HCT116 (cell line): ENCODE measurements around the gene FARP1. TPM values are rescaled to one million over a fixed set of nuclear protein-coding genes. Genes with fewer than 3 reads are reported as not detected.

Source experiments
- ATAC-seq: fragments of 200-7000 bp; cut with Tn5 transposase; 2 replicates; pipeline ENCODE4 v1.9.1; 2020; ENCODE audit warnings: mild to moderate bottlenecking, moderate library complexity
- BruUV-seq: library from RNA; stranded (reverse); fragments of 400-500 nt; replicated peaks from 2 replicates; lab custom pipeline; 2021; lab: Mats Ljungman, UMichigan
- CTCF ChIA-PET: fragments of 300-600 bp; sonication (Branson Sonifier 250); formaldehyde crosslinking; loops from one replicate; lab custom pipeline; 2021; ENCODE audit warnings: antibody characterized with exemption; lab: Charles Lee
- POLR2A ChIA-PET: fragments of 300-600, 350-600 bp; sonication (Branson Sonifier 250); formaldehyde crosslinking; loops from one replicate; lab custom pipeline; 2021; ENCODE audit warnings: antibody characterized with exemption; lab: Charles Lee
- RAD21 ChIA-PET, 2 experiments: fragments of 300-600 bp; sonication (Branson Sonifier 250); formaldehyde crosslinking; loops; one replicate each; lab custom pipeline; 2023; ENCODE audit warnings: low total read pairs in 2 of 2; ENCODE audit not compliant: uncharacterized antibody in 2 of 2, unreplicated experiment in 2 of 2, low non-redundant PET in 1 of 2; lab: Charles Lee
- DNase-seq: peaks from one replicate; pipeline ENCODE4 v3.0.0-alpha.2; 2010; ENCODE audit warnings: low read depth, low spot score
- H2AFZ ChIP-seq: fragments of 200-600 bp; shearing (Covaris generic), sonication (generic); 2 replicates; pipeline ENCODE4 v1.6.1; 2017; ENCODE audit warnings: low read depth, mixed run types, mixed read lengths, antibody characterized with exemption, low read length; ENCODE audit not compliant: poor library complexity, severe bottlenecking
- H3K27ac ChIP-seq: 2 replicates; pipeline ENCODE4 v1.5.1; 2012; ENCODE audit warnings: low read depth, low read length
- H3K27me3 ChIP-seq: fragments of 200-600 bp; sonication (generic); 2 replicates; pipeline ENCODE4 v1.6.1; 2016; ENCODE audit warnings: mixed run types, low read length, mixed read lengths; ENCODE audit not compliant: insufficient read depth
- H3K36me3 ChIP-seq, 2 experiments: fragments of 200-500 bp in 1 of 2; fragments of 200-600 bp in 1 of 2; sonication (Bioruptor generic) in 1 of 2; sonication (generic) in 1 of 2; 2 replicates each; pipeline versions ENCODE4 v1.5.1 to v1.6.1; 2014 to 2016; ENCODE audit warnings: low read length in 2 of 2, inconsistent platforms in 1 of 2, mixed read lengths in 1 of 2, mixed run types in 1 of 2; ENCODE audit not compliant: insufficient read depth in 2 of 2, control insufficient read depth in 1 of 2
- H3K4me1 ChIP-seq, 2 experiments: fragments of 200-600 bp in 1 of 2; sonication (generic) in 1 of 2; 2 replicates each; pipeline versions ENCODE4 v1.5.1 to v1.6.1; 2012 to 2017; ENCODE audit warnings: low read length in 2 of 2, inconsistent platforms in 1 of 2, mild to moderate bottlenecking in 1 of 2, mixed read lengths in 1 of 2, mixed run types in 1 of 2, moderate library complexity in 1 of 2; ENCODE audit not compliant: insufficient read depth in 2 of 2, control insufficient read depth in 1 of 2
- H3K4me2 ChIP-seq: fragments of 200-600 bp; sonication (generic); 2 replicates; pipeline ENCODE4 v1.6.1; 2017; ENCODE audit warnings: mixed run types, low read length, mixed read lengths
- H3K4me3 ChIP-seq, 2 experiments: fragments of 200-600 bp in 1 of 2; sonication (generic) in 1 of 2; replicated peaks in 1 of 2; 2 replicates each; pipeline ENCODE4 v1.5.1; 2011 to 2016; ENCODE audit warnings: low read length in 2 of 2, control low read depth in 1 of 2, low read depth in 1 of 2, mild to moderate bottlenecking in 1 of 2, mixed read lengths in 1 of 2, mixed run types in 1 of 2
- H3K79me2 ChIP-seq: fragments of 200-600 bp; sonication (generic); 2 replicates; pipeline ENCODE4 v1.6.1; 2017; ENCODE audit warnings: mild to moderate bottlenecking, mixed run types, low read length, moderate library complexity, mixed read lengths; ENCODE audit not compliant: insufficient read depth
- H3K9ac ChIP-seq: fragments of 200-600 bp; sonication (generic); 2 replicates; pipeline ENCODE4 v1.6.1; 2016; ENCODE audit warnings: low read length, mixed read lengths
- H3K9me2 ChIP-seq: fragments of 200-600 bp; sonication (generic), shearing (Covaris generic); 2 replicates; pipeline ENCODE4 v1.6.1; 2017; ENCODE audit warnings: mixed run types, mild to moderate bottlenecking, moderate library complexity; ENCODE audit not compliant: insufficient read depth
- H3K9me3 ChIP-seq, 2 experiments: fragments of 200-500 bp in 1 of 2; fragments of 200-600 bp in 1 of 2; sonication (Bioruptor generic) in 1 of 2; sonication (generic) in 1 of 2; 2 replicates each; pipeline ENCODE4 v1.6.1; 2014 to 2017; ENCODE audit warnings: low read length in 2 of 2, mixed read lengths in 2 of 2, inconsistent platforms in 1 of 2, low read depth in 1 of 2, mild to moderate bottlenecking in 1 of 2, mixed run types in 1 of 2, moderate library complexity in 1 of 2; ENCODE audit not compliant: control insufficient read depth in 1 of 2, insufficient read depth in 1 of 2
- H4K20me1 ChIP-seq: fragments of 200-600 bp; sonication (generic), shearing (Covaris generic); 2 replicates; pipeline ENCODE4 v1.6.1; 2017; ENCODE audit warnings: mixed run types, mild to moderate bottlenecking, moderate library complexity; ENCODE audit not compliant: insufficient read depth
- CBX3 ChIP-seq: IDR thresholded peaks from 2 replicates; pipeline ENCODE4 v1.6.1; 2012; ENCODE audit warnings: low read depth
- CEBPB ChIP-seq: IDR thresholded peaks from 2 replicates; pipeline ENCODE4 v1.6.1; 2012; ENCODE audit warnings: low read depth
- EGR1 ChIP-seq: IDR thresholded peaks from 2 replicates; pipeline ENCODE4 v1.6.1; 2012; ENCODE audit warnings: low read depth
- ELF1 ChIP-seq: IDR thresholded peaks from 2 replicates; pipeline ENCODE4 v1.6.1; 2012; ENCODE audit warnings: low read depth, borderline replicate concordance
- EZH2 ChIP-seq: fragments of 200-600 bp; sonication (generic); IDR thresholded peaks from 2 replicates; pipeline ENCODE4 v1.6.1; 2017; ENCODE audit warnings: antibody characterized with exemption, mixed run types
- FOSL1 ChIP-seq: IDR thresholded peaks from 2 replicates; pipeline ENCODE4 v1.6.1; 2012; ENCODE audit warnings: low read depth
- JUND ChIP-seq: IDR thresholded peaks from 2 replicates; pipeline ENCODE4 v1.6.1; 2012
- POLR2A ChIP-seq: IDR thresholded peaks from 2 replicates; pipeline ENCODE4 v1.7.0; 2011; ENCODE audit warnings: borderline replicate concordance; ENCODE audit not compliant: insufficient read depth, insufficient read length; ENCODE audit errors: extremely low read depth
- POLR2AphosphoS5 ChIP-seq: IDR thresholded peaks from 2 replicates; pipeline ENCODE4 v1.6.1; 2011; ENCODE audit warnings: mild to moderate bottlenecking, low read depth, low read length, moderate library complexity
- RAD21 ChIP-seq: IDR thresholded peaks from 2 replicates; pipeline ENCODE4 v1.6.1; 2012; ENCODE audit warnings: low read depth, mild to moderate bottlenecking
- SIN3A ChIP-seq: IDR thresholded peaks from 2 replicates; pipeline ENCODE4 v1.6.1; 2012; ENCODE audit warnings: low read depth
- SP1 ChIP-seq: IDR thresholded peaks from 2 replicates; pipeline ENCODE4 v1.6.1; 2012; ENCODE audit warnings: low read depth
- ZNF274 ChIP-seq: fragments of 200-500 bp; sonication (Bioruptor generic); IDR thresholded peaks from 2 replicates; pipeline ENCODE4 v1.6.1; 2014; ENCODE audit warnings: mild to moderate bottlenecking, low read depth, low read length, inconsistent platforms
- intact Hi-C: fragments of 100-400 bp; cut with micrococcal nuclease; formaldehyde crosslinking; loops from 2 replicates; pipeline ENCODE4 v1.10.0; 2022
- total RNA-seq: library from RNA; stranded (reverse); gene quantifications from one replicate; pipeline ENCODE4 v1.2.1, GENCODE V29; 2021; ENCODE audit not compliant: unreplicated experiment
- TF ChIP-seq, protein P1 (sequence below), 3 experiments: fragments of 200-600 bp in 1 of 3; sonication (generic) in 1 of 3; IDR thresholded peaks in 2 of 3; conservative IDR thresholded peaks in 1 of 3; 2 replicates each; pipeline ENCODE4 v1.5.1; 2012 to 2017; ENCODE audit warnings: low read depth in 2 of 3, low read length in 2 of 3, antibody characterized with exemption in 1 of 3, borderline replicate concordance in 1 of 3, control low read depth in 1 of 3, mild to moderate bottlenecking in 1 of 3, mixed read lengths in 1 of 3, mixed run types in 1 of 3, moderate library complexity in 1 of 3; ENCODE audit not compliant: insufficient read depth in 1 of 3
- TF ChIP-seq, protein P2 (sequence below): IDR thresholded peaks from 2 replicates; pipeline ENCODE4 v1.6.1; 2012
- TF ChIP-seq, protein P3 (sequence below): IDR thresholded peaks from 2 replicates; pipeline ENCODE4 v1.6.1; 2012

The FARP1 gene
- total RNA-seq, 1 experiment from 2014 or later = 30.5 TPM

DNA sequence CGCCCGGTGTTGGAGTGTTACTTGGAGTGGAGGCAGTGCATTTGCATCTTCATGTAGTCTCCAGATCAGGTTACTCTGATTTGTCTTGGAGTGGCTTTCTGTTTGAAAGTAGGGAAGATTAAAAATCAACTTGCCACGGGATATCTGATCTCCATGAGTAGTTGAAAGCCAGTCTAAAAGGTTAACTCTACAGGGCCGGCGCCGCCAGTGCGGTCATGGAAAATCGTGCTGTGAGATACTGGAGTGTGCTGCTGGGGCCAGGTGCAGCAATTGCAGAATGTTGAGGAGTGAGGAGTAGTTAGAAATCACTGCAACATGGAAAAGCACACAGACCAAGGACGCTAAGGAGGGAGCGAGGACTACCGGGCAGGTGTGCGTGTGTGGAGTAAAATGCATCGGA is 259.0 kb downstream of the FARP1 start:
- H2AFZ ChIP-seq = no peak overlapping the region
- no peaks in the 10 kb centered on the region for H3K9me3 ChIP-seq
- H3K36me3 ChIP-seq = no peaks in the 10 kb centered on the region
- H3K27ac ChIP-seq = no peak overlapping the region
- no peak overlapping the region for H3K4me2 ChIP-seq
- DNase-seq = no peak
- no peaks in the 10 kb centered on the region for H3K79me2 ChIP-seq
- no peaks in the 10 kb centered on the region for H4K20me1 ChIP-seq
- no peaks in the 10 kb centered on the region for H3K27me3 ChIP-seq
- TF ChIP-seq CEBPB (no peak), FOSL1 (no peak), RAD21 (no peak), CBX3 (no peak), ZNF274 (no peak), ELF1 (no peak), SP1 (no peak), EGR1 (no peak), POLR2A (no peak), POLR2AphosphoS5 (no peak), EZH2 (no peak), JUND (no peak), SIN3A (no peak)
- TF ChIP-seq, protein P1, sequence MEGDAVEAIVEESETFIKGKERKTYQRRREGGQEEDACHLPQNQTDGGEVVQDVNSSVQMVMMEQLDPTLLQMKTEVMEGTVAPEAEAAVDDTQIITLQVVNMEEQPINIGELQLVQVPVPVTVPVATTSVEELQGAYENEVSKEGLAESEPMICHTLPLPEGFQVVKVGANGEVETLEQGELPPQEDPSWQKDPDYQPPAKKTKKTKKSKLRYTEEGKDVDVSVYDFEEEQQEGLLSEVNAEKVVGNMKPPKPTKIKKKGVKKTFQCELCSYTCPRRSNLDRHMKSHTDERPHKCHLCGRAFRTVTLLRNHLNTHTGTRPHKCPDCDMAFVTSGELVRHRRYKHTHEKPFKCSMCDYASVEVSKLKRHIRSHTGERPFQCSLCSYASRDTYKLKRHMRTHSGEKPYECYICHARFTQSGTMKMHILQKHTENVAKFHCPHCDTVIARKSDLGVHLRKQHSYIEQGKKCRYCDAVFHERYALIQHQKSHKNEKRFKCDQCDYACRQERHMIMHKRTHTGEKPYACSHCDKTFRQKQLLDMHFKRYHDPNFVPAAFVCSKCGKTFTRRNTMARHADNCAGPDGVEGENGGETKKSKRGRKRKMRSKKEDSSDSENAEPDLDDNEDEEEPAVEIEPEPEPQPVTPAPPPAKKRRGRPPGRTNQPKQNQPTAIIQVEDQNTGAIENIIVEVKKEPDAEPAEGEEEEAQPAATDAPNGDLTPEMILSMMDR (IDR thresholded peaks at IDR 0.05 in 2 of 3, conservative IDR thresholded peaks at IDR 0.05 in 1 of 3; ENCODE audit: borderline replicate concordance in 1 of 3, insufficient read depth in 1 of 3, low read depth in 2 of 3, low read length in 2 of 3) = no peak
- TF ChIP-seq, protein P2, sequence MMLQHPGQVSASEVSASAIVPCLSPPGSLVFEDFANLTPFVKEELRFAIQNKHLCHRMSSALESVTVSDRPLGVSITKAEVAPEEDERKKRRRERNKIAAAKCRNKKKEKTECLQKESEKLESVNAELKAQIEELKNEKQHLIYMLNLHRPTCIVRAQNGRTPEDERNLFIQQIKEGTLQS = no peak
- TF ChIP-seq, protein P3, sequence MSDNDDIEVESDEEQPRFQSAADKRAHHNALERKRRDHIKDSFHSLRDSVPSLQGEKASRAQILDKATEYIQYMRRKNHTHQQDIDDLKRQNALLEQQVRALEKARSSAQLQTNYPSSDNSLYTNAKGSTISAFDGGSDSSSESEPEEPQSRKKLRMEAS = no peak
- RAD21 ChIA-PET = no interaction called here
- CTCF ChIA-PET = no interaction called here
- no peaks in the 10 kb centered on the region for H3K4me1 ChIP-seq
- no TSS peak for BruUV-seq
- no peak overlapping the region for H3K4me3 ChIP-seq
- no peak for ATAC-seq
- no peak overlapping the region for H3K9ac ChIP-seq
- intact Hi-C loops = no loop called here
- no peaks in the 10 kb centered on the region for H3K9me2 ChIP-seq
- POLR2A ChIA-PET = no interaction called here
